Neural cell (in vitro differentiated cells): ENCODE data around the gene CCDC85C. TPM values are rescaled to one million over a fixed set of nuclear protein-coding genes. Genes with fewer than 3 reads are reported as not detected.

Experiments used
- H2AFZ ChIP-seq: fragments of 200-600, 300-800 bp; sonication (generic), shearing (Covaris generic); 2 replicates; pipeline ENCODE4 v1.6.0; 2014; ENCODE audit warnings: low read depth, mild to moderate bottlenecking, antibody characterized with exemption, low read length, moderate library complexity
- H3F3A ChIP-seq: fragments of 200-600 bp; shearing (Covaris generic); 2 replicates; pipeline ENCODE4 v1.6.1; 2016; ENCODE audit warnings: mild to moderate bottlenecking, moderate library complexity, mixed read lengths, antibody characterized with exemption, low read length; ENCODE audit not compliant: insufficient read depth, poor library complexity, severe bottlenecking
- H3K27ac ChIP-seq: fragments of 200-600, 300-800 bp; sonication (generic), shearing (Covaris generic); 2 replicates; pipeline ENCODE4 v1.5.1; 2014; ENCODE audit warnings: mild to moderate bottlenecking, low read length, moderate library complexity
- H3K27me3 ChIP-seq: fragments of 300-800, 200-600 bp; sonication (generic), shearing (Covaris generic); 2 replicates; pipeline ENCODE4 v1.6.0; 2014; ENCODE audit warnings: mild to moderate bottlenecking, low read depth, low read length, moderate library complexity; ENCODE audit not compliant: insufficient read depth
- H3K36me3 ChIP-seq: fragments of 300-800, 200-600 bp; sonication (generic), shearing (Covaris generic); 2 replicates; pipeline ENCODE4 v1.5.1; 2014; ENCODE audit warnings: mild to moderate bottlenecking, antibody characterized with exemption, low read length, moderate library complexity; ENCODE audit not compliant: insufficient read depth
- H3K4me2 ChIP-seq: fragments of 300-800, 200-600 bp; sonication (generic), shearing (Covaris generic); 2 replicates; pipeline ENCODE4 v1.6.0; 2014; ENCODE audit warnings: mild to moderate bottlenecking, low read length
- H3K4me3 ChIP-seq: fragments of 300-800, 200-600 bp; sonication (generic), shearing (Covaris generic); 2 replicates; pipeline ENCODE4 v1.5.1; 2014; ENCODE audit warnings: mild to moderate bottlenecking, low read length, moderate library complexity
- H3K79me2 ChIP-seq: fragments of 200-600 bp; shearing (Covaris generic); replicated peaks from 2 replicates; pipeline ENCODE4 v1.6.0; 2014; ENCODE audit warnings: mild to moderate bottlenecking, low read length, moderate library complexity; ENCODE audit not compliant: insufficient read depth
- H3K9ac ChIP-seq: fragments of 300-800, 200-600 bp; sonication (generic), shearing (Covaris generic); 2 replicates; pipeline ENCODE4 v1.6.1; 2016; ENCODE audit warnings: mild to moderate bottlenecking, low read length, mixed read lengths
- H3K9me2 ChIP-seq: fragments of 200-600 bp; shearing (Covaris generic); 2 replicates; pipeline ENCODE4 v1.6.1; 2016; ENCODE audit warnings: mild to moderate bottlenecking, low read length, mixed read lengths; ENCODE audit not compliant: insufficient read depth
- H3K9me3 ChIP-seq: fragments of 200-600, 300-800 bp; sonication (generic), shearing (Covaris generic); 2 replicates; pipeline ENCODE4 v1.6.1; 2016; ENCODE audit warnings: mild to moderate bottlenecking, mixed run types, low read length, moderate library complexity, mixed read lengths
- H4K20me1 ChIP-seq: fragments of 200-600 bp; shearing (Covaris generic); 2 replicates; pipeline ENCODE4 v1.6.1; 2016; ENCODE audit warnings: mild to moderate bottlenecking, mixed run types; ENCODE audit not compliant: insufficient read depth
- CTCF ChIP-seq: fragments of 450-650 bp; IDR thresholded peaks from 2 replicates; pipeline ENCODE4 v1.5.1; 2014; ENCODE audit warnings: antibody characterized with exemption, mild to moderate bottlenecking, moderate library complexity; ENCODE audit not compliant: poor library complexity, severe bottlenecking
- EP300 ChIP-seq: fragments of 450-650 bp; conservative IDR thresholded peaks from 2 replicates; pipeline ENCODE4 v1.6.1; 2014; ENCODE audit warnings: antibody characterized with exemption, mild to moderate bottlenecking, moderate library complexity; ENCODE audit not compliant: poor library complexity, severe bottlenecking
- EZH2 ChIP-seq: fragments of 200-600, 300-800 bp; shearing (Covaris generic), sonication (generic); IDR thresholded peaks from 2 replicates; pipeline ENCODE4 v1.6.1; 2014; ENCODE audit warnings: antibody characterized with exemption, low read length, borderline replicate concordance, mild to moderate bottlenecking; ENCODE audit not compliant: insufficient read depth, poor library complexity, severe bottlenecking
- MXI1 ChIP-seq: fragments of 450-650 bp; conservative IDR thresholded peaks from 2 replicates; pipeline ENCODE4 v1.6.1; 2014; ENCODE audit warnings: antibody characterized with exemption, mild to moderate bottlenecking; ENCODE audit not compliant: poor library complexity, severe bottlenecking
- POLR2AphosphoS5 ChIP-seq: IDR thresholded peaks from 2 replicates; pipeline ENCODE4 v1.6.1; 2012
- RAD21 ChIP-seq: fragments of 450-650 bp; conservative IDR thresholded peaks from 2 replicates; pipeline ENCODE4 v1.6.1; 2014; ENCODE audit warnings: antibody characterized with exemption, mild to moderate bottlenecking, moderate library complexity
- SMC3 ChIP-seq: fragments of 450-650 bp; conservative IDR thresholded peaks from 2 replicates; pipeline ENCODE4 v1.6.1; 2014; ENCODE audit warnings: antibody characterized with exemption, mild to moderate bottlenecking, moderate library complexity; ENCODE audit not compliant: poor library complexity
- polyA plus RNA-seq: library from polyadenylated mRNA; depleted of rRNA; stranded (reverse); fragments of >200 nt; gene quantifications from 2 replicates; pipeline ENCODE4 v1.2.3, GENCODE V29; 2014
- TF ChIP-seq, protein P1 (sequence below): IDR thresholded peaks from 2 replicates; pipeline ENCODE4 v1.6.1; 2012; ENCODE audit warnings: borderline replicate concordance

CCDC85C gene
- polyA plus RNA-seq, 1 donor from 2014 or later: 24.8 TPM

- Histone ChIP-seq H3K4me3 (no peak overlapping the region), H3K9me2 (no peaks in the 10 kb centered on the region), H3F3A (no peaks in the 10 kb centered on the region), H3K79me2 (no peaks in the 10 kb centered on the region), H3K27me3 (no peaks in the 10 kb centered on the region), H4K20me1 (no peaks in the 10 kb centered on the region), H3K27ac (no peak overlapping the region), H3K9me3 (no peaks in the 10 kb centered on the region), H3K9ac (no peak overlapping the region), H2AFZ (no peak overlapping the region), H3K36me3 (no peaks in the 10 kb centered on the region), H3K4me2 (no peak overlapping the region)
- TF ChIP-seq EP300 (no peak), MXI1 (no peak), CTCF (no peak), POLR2AphosphoS5 (no peak), SMC3 (no peak), RAD21 (no peak)
Observed at GRCh38 chr14:99633141-99633540, 29.1 kb upstream of the CCDC85C start.

DNA sequence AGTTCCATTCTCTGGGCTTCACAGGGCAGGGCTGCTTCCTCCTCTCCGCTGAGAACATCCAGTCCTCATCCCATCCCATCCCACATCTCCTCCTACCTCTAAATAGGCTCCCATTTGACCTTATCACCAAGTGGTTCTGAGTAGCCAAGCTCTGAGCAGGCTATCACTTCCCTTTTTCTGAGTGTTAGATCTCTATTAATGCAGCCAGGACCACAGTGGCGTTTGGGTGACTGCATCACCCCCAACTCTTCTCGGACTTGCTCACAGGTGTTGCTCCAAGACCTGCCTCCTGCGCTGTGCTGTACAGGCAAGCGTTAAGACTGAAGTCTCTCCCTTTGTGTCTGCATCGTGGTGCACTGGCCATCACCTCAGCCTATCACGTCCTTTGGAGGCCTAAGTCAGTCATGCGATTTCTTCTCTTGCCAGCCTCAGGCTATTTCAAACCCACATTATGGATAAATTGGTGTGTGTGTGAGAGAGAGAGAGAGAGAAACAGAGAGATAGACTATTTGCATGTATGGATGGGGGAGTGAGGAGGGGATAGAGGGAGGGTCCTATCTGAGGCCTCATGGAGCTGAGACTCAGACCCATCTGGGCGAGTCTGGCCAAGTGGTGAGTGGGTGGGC, 28.5 kb upstream of the CCDC85C start:
- H3K79me2 ChIP-seq: no peaks in the 10 kb centered on the region
- H3K9me3 ChIP-seq: no peaks in the 10 kb centered on the region
- H3K27ac ChIP-seq: no peak overlapping the region
- no peaks in the 10 kb centered on the region for H3K9me2 ChIP-seq
- no peaks in the 10 kb centered on the region for H3K36me3 ChIP-seq
- no peak overlapping the region for H3K4me3 ChIP-seq
- TF ChIP-seq, protein P1, sequence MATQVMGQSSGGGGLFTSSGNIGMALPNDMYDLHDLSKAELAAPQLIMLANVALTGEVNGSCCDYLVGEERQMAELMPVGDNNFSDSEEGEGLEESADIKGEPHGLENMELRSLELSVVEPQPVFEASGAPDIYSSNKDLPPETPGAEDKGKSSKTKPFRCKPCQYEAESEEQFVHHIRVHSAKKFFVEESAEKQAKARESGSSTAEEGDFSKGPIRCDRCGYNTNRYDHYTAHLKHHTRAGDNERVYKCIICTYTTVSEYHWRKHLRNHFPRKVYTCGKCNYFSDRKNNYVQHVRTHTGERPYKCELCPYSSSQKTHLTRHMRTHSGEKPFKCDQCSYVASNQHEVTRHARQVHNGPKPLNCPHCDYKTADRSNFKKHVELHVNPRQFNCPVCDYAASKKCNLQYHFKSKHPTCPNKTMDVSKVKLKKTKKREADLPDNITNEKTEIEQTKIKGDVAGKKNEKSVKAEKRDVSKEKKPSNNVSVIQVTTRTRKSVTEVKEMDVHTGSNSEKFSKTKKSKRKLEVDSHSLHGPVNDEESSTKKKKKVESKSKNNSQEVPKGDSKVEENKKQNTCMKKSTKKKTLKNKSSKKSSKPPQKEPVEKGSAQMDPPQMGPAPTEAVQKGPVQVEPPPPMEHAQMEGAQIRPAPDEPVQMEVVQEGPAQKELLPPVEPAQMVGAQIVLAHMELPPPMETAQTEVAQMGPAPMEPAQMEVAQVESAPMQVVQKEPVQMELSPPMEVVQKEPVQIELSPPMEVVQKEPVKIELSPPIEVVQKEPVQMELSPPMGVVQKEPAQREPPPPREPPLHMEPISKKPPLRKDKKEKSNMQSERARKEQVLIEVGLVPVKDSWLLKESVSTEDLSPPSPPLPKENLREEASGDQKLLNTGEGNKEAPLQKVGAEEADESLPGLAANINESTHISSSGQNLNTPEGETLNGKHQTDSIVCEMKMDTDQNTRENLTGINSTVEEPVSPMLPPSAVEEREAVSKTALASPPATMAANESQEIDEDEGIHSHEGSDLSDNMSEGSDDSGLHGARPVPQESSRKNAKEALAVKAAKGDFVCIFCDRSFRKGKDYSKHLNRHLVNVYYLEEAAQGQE: no peak
- no peak for TF ChIP-seq CTCF
- TF ChIP-seq EZH2: no peak
- TF ChIP-seq POLR2AphosphoS5: no peak
- no peak for TF ChIP-seq SMC3
- TF ChIP-seq RAD21: no peak
- no peak for TF ChIP-seq EP300
- no peak for TF ChIP-seq MXI1
- H2AFZ ChIP-seq: no peak overlapping the region
- no peak overlapping the region for H3K4me2 ChIP-seq
- no peaks in the 10 kb centered on the region for H4K20me1 ChIP-seq
- no peaks in the 10 kb centered on the region for H3F3A ChIP-seq
- no peaks in the 10 kb centered on the region for H3K27me3 ChIP-seq
- no peak overlapping the region for H3K9ac ChIP-seq
